NK-92 (cell line): ENCODE results near the gene GBE1.

Experiments
- DNase-seq: peaks from one replicate; lab custom pipeline; 2025; ENCODE audit not compliant: unreplicated experiment; lab: John Stamatoyannopoulos, UW

GBE1 gene

GRCh38 chr3:81624756-81625155, 136.7 kb downstream of the GBE1 start:
- no peak for DNase-seq

GRCh38 chr3:81622395-81622794, 139.1 kb downstream of the GBE1 start:
- no peak for DNase-seq

GRCh38 chr3:81621277-81621676, 140.2 kb downstream of the GBE1 start:
- no peak for DNase-seq

GRCh38 chr3:81620849-81621248, 140.6 kb downstream of the GBE1 start:
- no peak for DNase-seq

- no peak for DNase-seq
Measured at GRCh38 chr3:81612768-81613167, 148.7 kb downstream of the GBE1 start.

- no peak for DNase-seq
Measured at GRCh38 chr3:81602781-81603180, 158.7 kb downstream of the GBE1 start.

GRCh38 chr3:81601707-81602305, 159.6 kb downstream of the GBE1 start:
- DNase-seq: no peak

GRCh38 chr3:81592101-81592500, 169.3 kb downstream of the GBE1 start:
- no peak for DNase-seq

GRCh38 chr3:81585937-81586336, 175.5 kb downstream of the GBE1 start:
- DNase-seq: no peak

- DNase-seq: no peak
Measured at GRCh38 chr3:81585056-81585455, 176.4 kb downstream of the GBE1 start.

- DNase-seq: no peak
Measured at GRCh38 chr3:81581966-81582599, 179.4 kb downstream of the GBE1 start.

GRCh38 chr3:81580355-81580754, 181.1 kb downstream of the GBE1 start:
- DNase-seq: no peak

- DNase-seq: no peak
Measured at GRCh38 chr3:81579744-81580143, 181.7 kb downstream of the GBE1 start.

GRCh38 chr3:81572201-81572756, 189.2 kb downstream of the GBE1 start:
- no peak for DNase-seq

- no peak for DNase-seq
Measured at GRCh38 chr3:81568378-81568777, 193.1 kb downstream of the GBE1 start.

- no peak for DNase-seq
Measured at GRCh38 chr3:81565041-81565440, 196.4 kb downstream of the GBE1 start.

GRCh38 chr3:81558106-81558505, 203.3 kb downstream of the GBE1 start:
- DNase-seq: no peak

- no peak for DNase-seq
Measured at GRCh38 chr3:81554801-81555200, 206.6 kb downstream of the GBE1 start.

- DNase-seq: no peak
Measured at GRCh38 chr3:81554388-81554787, 207.1 kb downstream of the GBE1 start.

- DNase-seq: no peak
Measured at GRCh38 chr3:81550415-81550814, 211.0 kb downstream of the GBE1 start.

- DNase-seq: no peak
Measured at GRCh38 chr3:81549831-81550230, 211.6 kb downstream of the GBE1 start.

GRCh38 chr3:81549388-81549787, 212.1 kb downstream of the GBE1 start:
- DNase-seq: no peak

- DNase-seq: no peak
Measured at GRCh38 chr3:81545572-81545971, 215.9 kb downstream of the GBE1 start.
